ENCODE results near the gene MRPL42. TPM values are rescaled to one million over a fixed set of nuclear protein-coding genes. Genes with fewer than 3 reads are reported as not detected.

MRPL42 gene
- total RNA-seq, 2 donors from 2014 or later, result 91.1 to 131 TPM

DNA sequence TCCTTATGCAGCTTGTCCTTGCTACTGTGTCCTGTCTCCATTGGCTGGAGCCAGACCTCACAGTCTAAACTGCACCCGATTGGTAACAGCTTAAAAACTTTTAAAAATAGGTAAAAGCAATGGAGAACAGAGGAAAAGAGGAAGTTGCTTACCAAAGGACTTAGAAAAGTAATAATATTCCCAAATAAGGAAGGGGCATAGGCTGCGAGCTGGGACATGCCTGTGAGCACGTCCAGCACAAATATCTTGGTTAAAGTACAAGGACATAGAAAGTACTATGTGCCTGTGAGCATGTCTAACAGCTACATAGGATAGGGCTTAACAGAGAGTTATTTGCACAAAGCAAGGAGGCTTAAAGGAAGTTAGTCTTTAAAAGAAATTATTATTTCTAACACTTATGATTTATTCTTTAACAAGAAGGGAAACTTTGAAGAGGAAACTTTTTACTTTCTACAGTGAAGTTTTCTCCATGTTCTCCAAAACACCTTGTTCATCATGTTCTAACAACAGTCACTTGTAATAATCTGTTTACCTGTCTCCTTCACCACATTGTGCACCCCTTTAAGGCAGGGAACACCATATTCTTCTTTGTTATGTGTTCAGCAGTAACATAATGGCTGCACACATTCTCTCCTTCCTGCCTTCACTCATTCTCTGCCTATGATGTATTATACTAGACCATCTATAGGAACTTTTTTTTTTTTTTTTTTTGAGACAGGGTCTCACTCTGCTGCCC is 15.7 kb upstream of the MRPL42 start:
- Histone ChIP-seq H3K27ac (ENCODE audit: low read depth, low read length) (no peak overlapping the region), H3K9ac (ENCODE audit: extremely low read depth, low read length, poor library complexity, severe bottlenecking) (no peak overlapping the region), H3K9me3 (ENCODE audit: control insufficient read depth, low read length) (peaks cover 6% of the 10 kb centered on the region), H3K27me3 (ENCODE audit: control insufficient read depth, insufficient read depth, low read length, poor library complexity, severe bottlenecking) (no peaks in the 10 kb centered on the region), H3K4me3 (ENCODE audit: low read length) (no peak overlapping the region), H3K36me3 (ENCODE audit: control insufficient read depth, insufficient read depth, low read length) (no peaks in the 10 kb centered on the region), H3K4me1 (ENCODE audit: control insufficient read depth, insufficient read depth, low read length) (no peaks in the 10 kb centered on the region)
- no peak overlapping the region for H3K4me3 Mint-ChIP-seq
- H3K27ac Mint-ChIP-seq, result no peak overlapping the region
- TF ChIP-seq, protein P1, sequence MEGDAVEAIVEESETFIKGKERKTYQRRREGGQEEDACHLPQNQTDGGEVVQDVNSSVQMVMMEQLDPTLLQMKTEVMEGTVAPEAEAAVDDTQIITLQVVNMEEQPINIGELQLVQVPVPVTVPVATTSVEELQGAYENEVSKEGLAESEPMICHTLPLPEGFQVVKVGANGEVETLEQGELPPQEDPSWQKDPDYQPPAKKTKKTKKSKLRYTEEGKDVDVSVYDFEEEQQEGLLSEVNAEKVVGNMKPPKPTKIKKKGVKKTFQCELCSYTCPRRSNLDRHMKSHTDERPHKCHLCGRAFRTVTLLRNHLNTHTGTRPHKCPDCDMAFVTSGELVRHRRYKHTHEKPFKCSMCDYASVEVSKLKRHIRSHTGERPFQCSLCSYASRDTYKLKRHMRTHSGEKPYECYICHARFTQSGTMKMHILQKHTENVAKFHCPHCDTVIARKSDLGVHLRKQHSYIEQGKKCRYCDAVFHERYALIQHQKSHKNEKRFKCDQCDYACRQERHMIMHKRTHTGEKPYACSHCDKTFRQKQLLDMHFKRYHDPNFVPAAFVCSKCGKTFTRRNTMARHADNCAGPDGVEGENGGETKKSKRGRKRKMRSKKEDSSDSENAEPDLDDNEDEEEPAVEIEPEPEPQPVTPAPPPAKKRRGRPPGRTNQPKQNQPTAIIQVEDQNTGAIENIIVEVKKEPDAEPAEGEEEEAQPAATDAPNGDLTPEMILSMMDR (conservative IDR thresholded peaks at IDR 0.05), result no peak
- DNase-seq, result no peak
- no peaks in the 10 kb centered on the region for H3K27me3 Mint-ChIP-seq (ENCODE audit: insufficient read depth)
- WGBS, 2 experiments (ENCODE audit: insufficient coverage in 1 of 2, insufficient read length in 1 of 2), result 80 to 93% methylated on average over 2 to 3 of the region's 3 CpGs
- H3K4me1 Mint-ChIP-seq, result no peaks in the 10 kb centered on the region
- no peaks in the 10 kb centered on the region for H3K36me3 Mint-ChIP-seq (ENCODE audit: low read depth)
- H3K9me3 Mint-ChIP-seq, result peaks cover 1% of the 10 kb centered on the region

DNA sequence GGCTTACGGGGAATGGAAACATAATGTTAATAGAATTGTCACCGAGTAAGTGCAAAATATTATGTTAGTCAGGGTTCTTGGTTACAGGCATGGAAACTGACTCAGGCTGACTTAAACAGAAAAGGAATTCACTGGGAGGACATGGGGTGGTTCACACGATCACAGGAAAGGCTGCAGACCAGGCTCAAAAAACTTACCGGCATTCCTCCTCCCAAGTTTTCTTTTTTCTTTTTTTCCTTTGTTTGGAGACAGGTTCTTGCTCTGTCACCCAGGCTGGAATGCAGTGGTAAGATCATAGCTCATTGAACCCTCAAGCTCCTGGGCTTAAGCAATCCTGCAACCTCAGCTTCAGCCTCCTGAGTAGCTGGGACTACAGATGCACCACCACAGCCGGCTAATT is 13.7 kb upstream of the MRPL42 start:
- H3K27ac Mint-ChIP-seq, result no peak overlapping the region
- 84 to 86% methylated on average over 5 of the region's 5 CpGs for WGBS, 2 experiments (ENCODE audit: insufficient coverage in 1 of 2, insufficient read length in 1 of 2)

DNA sequence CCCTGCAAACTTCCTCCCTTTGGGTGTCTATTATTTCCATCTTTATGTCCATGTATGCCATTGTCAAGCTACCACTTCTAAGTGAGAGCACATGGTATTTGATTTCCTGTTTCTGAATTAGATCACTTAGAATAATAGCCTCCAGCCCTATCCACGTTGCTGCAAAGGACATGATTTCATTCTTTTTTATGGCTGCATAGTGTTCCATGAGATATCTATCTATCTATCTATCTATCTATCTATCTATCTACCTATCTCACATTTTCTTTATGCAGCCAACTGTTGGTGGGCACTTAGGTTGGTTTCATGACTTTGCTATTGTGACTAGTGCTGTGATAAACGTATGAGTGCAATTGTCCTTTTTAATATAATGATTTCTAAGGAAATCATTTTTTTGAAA is 11.2 kb upstream of the MRPL42 start:
- no peaks in the 10 kb centered on the region for H3K36me3 Mint-ChIP-seq (ENCODE audit: low read depth)
- 90% methylated on average over 2 of the region's 2 CpGs; no CpG with 5 or more reads in 1 of the 2 experiments for WGBS, 2 experiments (ENCODE audit: insufficient coverage in 1 of 2, insufficient read length in 1 of 2)
- TF ChIP-seq, protein P1 (conservative IDR thresholded peaks at IDR 0.05), result no peak

More for the DNA sequence above, 13.7 kb upstream of the MRPL42 start:
- H3K4me1 ChIP-seq (ENCODE audit: control insufficient read depth, insufficient read depth, low read length), result no peaks in the 10 kb centered on the region
- no peak overlapping the region for H3K9ac ChIP-seq (ENCODE audit: extremely low read depth, low read length, poor library complexity, severe bottlenecking)
- no peaks in the 10 kb centered on the region for H3K36me3 ChIP-seq (ENCODE audit: control insufficient read depth, insufficient read depth, low read length)
- H3K9me3 ChIP-seq (ENCODE audit: control insufficient read depth, low read length), result peaks cover 6% of the 10 kb centered on the region
- H3K4me3 ChIP-seq (ENCODE audit: low read length), result no peak overlapping the region
- TF ChIP-seq, protein P1 (conservative IDR thresholded peaks at IDR 0.05), result no peak
- no peak overlapping the region for H3K27ac ChIP-seq (ENCODE audit: low read depth, low read length)
- no peak for DNase-seq
- H3K27me3 Mint-ChIP-seq (ENCODE audit: insufficient read depth), result no peaks in the 10 kb centered on the region
- no peaks in the 10 kb centered on the region for H3K27me3 ChIP-seq (ENCODE audit: control insufficient read depth, insufficient read depth, low read length, poor library complexity, severe bottlenecking)
- no peak overlapping the region for H3K4me3 Mint-ChIP-seq
- no peaks in the 10 kb centered on the region for H3K4me1 Mint-ChIP-seq
- H3K9me3 Mint-ChIP-seq, result peaks cover 1% of the 10 kb centered on the region
- no peaks in the 10 kb centered on the region for H3K36me3 Mint-ChIP-seq (ENCODE audit: low read depth)

More for the DNA sequence above, 11.2 kb upstream of the MRPL42 start:
- Mint-ChIP-seq H3K4me1 (no peaks in the 10 kb centered on the region), H3K27ac (no peak overlapping the region), H3K4me3 (no peak overlapping the region), H3K9me3 (no peaks in the 10 kb centered on the region), H3K27me3 (ENCODE audit: insufficient read depth) (no peaks in the 10 kb centered on the region)
- Histone ChIP-seq H3K36me3 (ENCODE audit: control insufficient read depth, insufficient read depth, low read length) (no peaks in the 10 kb centered on the region), H3K4me1 (ENCODE audit: control insufficient read depth, insufficient read depth, low read length) (no peaks in the 10 kb centered on the region), H3K27me3 (ENCODE audit: control insufficient read depth, insufficient read depth, low read length, poor library complexity, severe bottlenecking) (no peaks in the 10 kb centered on the region), H3K9ac (ENCODE audit: extremely low read depth, low read length, poor library complexity, severe bottlenecking) (no peak overlapping the region), H3K27ac (ENCODE audit: low read depth, low read length) (no peak overlapping the region), H3K4me3 (ENCODE audit: low read length) (no peak overlapping the region), H3K9me3 (ENCODE audit: control insufficient read depth, low read length) (peaks cover 2% of the 10 kb centered on the region)
- no peak for DNase-seq
